Neuronal stem cell (in vitro differentiated cells): ENCODE measurements around the gene RPS6KB1.

Source experiments
- DNase-seq: peaks from one replicate; pipeline ENCODE4 v3.0.0-alpha.2; 2013; ENCODE audit warnings: low spot score
- H2AFZ ChIP-seq: one replicate; pipeline ENCODE4 v1.6.1; 2013; ENCODE audit warnings: mild to moderate bottlenecking, low read length, inconsistent platforms
- H2AK5ac ChIP-seq: 2 replicates; pipeline ENCODE4 v1.6.1; 2013; ENCODE audit warnings: low read depth, mild to moderate bottlenecking, inconsistent platforms, low read length, moderate library complexity, mixed read lengths
- H2BK120ac ChIP-seq: 2 replicates; pipeline ENCODE4 v1.6.1; 2013; ENCODE audit warnings: low read depth, mild to moderate bottlenecking, inconsistent platforms, low read length, moderate library complexity, mixed read lengths
- H2BK12ac ChIP-seq: one replicate; pipeline ENCODE4 v1.6.1; 2013; ENCODE audit warnings: low read length, inconsistent platforms
- H2BK15ac ChIP-seq: 2 replicates; pipeline ENCODE4 v1.6.1; 2013; ENCODE audit warnings: mild to moderate bottlenecking, low read length, inconsistent platforms, mixed read lengths
- H2BK5ac ChIP-seq: one replicate; pipeline ENCODE4 v1.6.1; 2013; ENCODE audit warnings: inconsistent platforms, mild to moderate bottlenecking, low read length, moderate library complexity
- H3K14ac ChIP-seq: one replicate; pipeline ENCODE4 v1.6.1; 2013; ENCODE audit warnings: low read length, inconsistent platforms
- H3K18ac ChIP-seq: 2 replicates; pipeline ENCODE4 v1.6.1; 2013; ENCODE audit warnings: low read length, inconsistent platforms
- H3K23ac ChIP-seq: 2 replicates; pipeline ENCODE4 v1.6.1; 2013; ENCODE audit warnings: low read depth, mild to moderate bottlenecking, mixed read lengths, low read length, inconsistent platforms; ENCODE audit not compliant: poor library complexity
- H3K27ac ChIP-seq: replicated peaks from 3 replicates; pipeline ENCODE4 v1.5.1; 2013; ENCODE audit warnings: low read length, inconsistent platforms
- H3K27me3 ChIP-seq, 3 experiments: 2 replicates each; pipeline ENCODE4 v1.6.1; 2013; ENCODE audit warnings: low read length in 3 of 3, mild to moderate bottlenecking in 2 of 3, inconsistent platforms in 1 of 3, low read depth in 1 of 3, mixed read lengths in 1 of 3, moderate library complexity in 1 of 3; ENCODE audit not compliant: control insufficient read depth in 3 of 3, insufficient read depth in 3 of 3
- H3K36me3 ChIP-seq, 2 donors: replicated peaks in 1 of 2; 2 replicates each; pipeline ENCODE4 v1.6.1; 2013; ENCODE audit warnings: low read length in 2 of 2; ENCODE audit not compliant: control insufficient read depth in 2 of 2, insufficient read depth in 2 of 2
- H3K4ac ChIP-seq: 2 replicates; pipeline ENCODE4 v1.6.1; 2013; ENCODE audit warnings: inconsistent platforms, mild to moderate bottlenecking, low read length, moderate library complexity
- H3K4me1 ChIP-seq, 2 donors: 1 replicate in 1 of 2; 2 replicates in 1 of 2; pipeline ENCODE4 v1.6.1; 2013; ENCODE audit warnings: low read length in 2 of 2, low read depth in 1 of 2; ENCODE audit not compliant: control insufficient read depth in 2 of 2, insufficient read depth in 1 of 2
- H3K4me2 ChIP-seq: one replicate; pipeline ENCODE4 v1.6.1; 2013; ENCODE audit warnings: mild to moderate bottlenecking, low read length, inconsistent platforms; ENCODE audit not compliant: insufficient read depth, poor library complexity, severe bottlenecking
- H3K4me3 ChIP-seq, 2 donors: 2 replicates each; pipeline ENCODE4 v1.5.1; 2013; ENCODE audit warnings: low read length in 2 of 2, mild to moderate bottlenecking in 2 of 2, inconsistent platforms in 1 of 2, moderate library complexity in 1 of 2
- H3K79me1 ChIP-seq: one replicate; pipeline ENCODE4 v1.6.1; 2013; ENCODE audit warnings: low read depth, mild to moderate bottlenecking, inconsistent platforms, low read length, moderate library complexity
- H3K9ac ChIP-seq: one replicate; pipeline ENCODE4 v1.6.1; 2013; ENCODE audit warnings: mild to moderate bottlenecking, low read depth, low read length, inconsistent platforms; ENCODE audit not compliant: poor library complexity
- H3K9me3 ChIP-seq, 2 donors: replicated peaks in 1 of 2; 2 replicates each; pipeline versions ENCODE3 to v1.6.1; 2013; ENCODE audit warnings: low read length in 2 of 2, mild to moderate bottlenecking in 2 of 2, inconsistent platforms in 1 of 2, low read depth in 1 of 2, mixed read lengths in 1 of 2, moderate library complexity in 1 of 2; ENCODE audit not compliant: control insufficient read depth in 2 of 2, insufficient read depth in 1 of 2
- H4K8ac ChIP-seq: one replicate; pipeline ENCODE4 v1.6.1; 2013; ENCODE audit warnings: low read depth, mild to moderate bottlenecking, inconsistent platforms, low read length, moderate library complexity
- H4K91ac ChIP-seq: one replicate; pipeline ENCODE4 v1.6.1; 2013; ENCODE audit warnings: low read length, low read depth, mild to moderate bottlenecking, inconsistent platforms; ENCODE audit not compliant: poor library complexity
- WGBS, 2 donors: extraction: QIAGEN DNeasy Blood & Tissue Kit; methylation state at CpG; one replicate each; pipeline ENCODE4 v1.1.7; 2013; ENCODE audit warnings: missing lambda C conversion rate in 2 of 2, mixed read lengths in 1 of 2; ENCODE audit not compliant: insufficient read length in 2 of 2, insufficient replicate concordance in 1 of 2; ENCODE audit errors: extremely low coverage in 2 of 2; 5-methylcytosine and 5-hydroxymethylcytosine counted together

RPS6KB1 gene

DNA sequence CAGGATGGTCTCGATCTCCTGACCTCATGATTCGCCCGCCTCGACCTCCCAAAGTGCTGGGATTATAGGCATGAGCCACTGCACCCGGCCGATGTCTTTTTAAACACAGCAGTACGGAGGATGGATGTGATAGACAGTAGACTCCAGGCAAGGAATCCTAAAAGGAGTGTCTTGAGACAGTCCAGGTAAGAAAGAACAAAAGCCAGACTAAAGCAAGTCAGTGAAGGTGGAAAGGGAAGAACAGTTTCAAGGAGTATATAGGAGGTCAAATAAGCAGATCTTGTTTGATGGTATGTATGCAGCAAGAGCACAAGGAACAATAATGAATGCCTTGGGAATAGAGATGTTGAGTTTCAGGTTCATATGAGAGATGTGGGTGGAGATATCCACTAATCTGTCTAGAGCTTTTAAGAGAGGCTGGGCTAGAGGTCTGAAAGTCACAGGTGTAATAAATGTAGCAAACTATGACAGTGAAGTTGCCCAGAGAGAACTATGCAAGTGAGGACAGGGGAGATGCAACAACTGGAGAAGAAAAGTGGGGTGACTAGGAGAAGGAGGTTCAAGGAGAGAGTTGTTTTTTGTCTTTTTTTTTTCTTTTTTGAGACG is 4.7 kb upstream of the RPS6KB1 start:
- Histone ChIP-seq H2AFZ (no peak overlapping the region), H3K14ac (no peak overlapping the region), H3K79me1 (peaks cover 3% of the 10 kb centered on the region), H3K36me3 (peaks cover 6 to 57% of the 10 kb centered on the region in 2 donors), H3K4me1 (no peaks in the 10 kb centered on the region), H4K91ac (no peak overlapping the region), H3K27ac (no peak overlapping the region), H3K23ac (no peak overlapping the region), H3K4me3 (no peak overlapping the region), H3K27me3 (no peaks in the 10 kb centered on the region), H3K4me2 (no peak overlapping the region), H3K18ac (no peak overlapping the region), H2BK120ac (no peak overlapping the region), H2BK15ac (no peak overlapping the region), H2BK5ac (no peak overlapping the region), H2BK12ac (no peak overlapping the region), H4K8ac (no peak overlapping the region), H3K9ac (no peak overlapping the region), H2AK5ac (no peak overlapping the region), H3K9me3 (no peaks in the 10 kb centered on the region), H3K4ac (no peak overlapping the region)
- WGBS, 2 donors: no CpG with 5 or more reads among the region's 8 CpGs
- no peak for DNase-seq

DNA sequence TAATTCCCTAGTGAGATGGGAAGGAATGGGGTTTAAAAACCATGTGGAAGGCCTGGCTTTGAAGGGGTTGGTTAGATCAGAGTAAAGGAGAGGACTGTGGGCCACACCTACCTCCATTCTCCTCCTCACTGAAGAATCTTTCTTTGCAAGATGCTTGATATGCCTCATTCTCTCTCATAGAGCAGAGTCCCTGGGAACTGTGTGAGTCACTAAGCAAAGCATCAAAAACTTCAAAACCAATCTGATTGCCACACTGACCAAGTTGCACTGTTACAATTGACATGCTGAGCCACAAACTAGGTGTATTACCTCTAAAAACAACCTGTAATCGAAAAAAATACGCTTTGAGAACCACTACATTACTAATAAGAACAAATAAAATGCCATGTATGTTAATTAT is 2.2 kb upstream of the RPS6KB1 start:
- H3K4ac ChIP-seq: no peak overlapping the region
- no CpG with 5 or more reads among the region's 2 CpGs for whole genome bisulfite sequencing, 2 donors
- H2AFZ ChIP-seq: no peak overlapping the region
- H3K4me1 ChIP-seq: peaks cover 0 to 4% of the 10 kb centered on the region in 2 donors
- no peak overlapping the region for H4K8ac ChIP-seq
- H3K14ac ChIP-seq: no peak overlapping the region
- no peak overlapping the region for H2AK5ac ChIP-seq
- H3K27me3 ChIP-seq: no peaks in the 10 kb centered on the region
- no peak overlapping the region for H3K27ac ChIP-seq
- no peak overlapping the region for H2BK12ac ChIP-seq
- H3K18ac ChIP-seq: no peak overlapping the region
- no peak overlapping the region for H3K4me2 ChIP-seq
- H3K9me3 ChIP-seq: no peaks in the 10 kb centered on the region
- no peak overlapping the region for H3K4me3 ChIP-seq
- DNase-seq: no peak
- no peak overlapping the region for H4K91ac ChIP-seq
- H2BK5ac ChIP-seq: no peak overlapping the region
- H2BK120ac ChIP-seq: no peak overlapping the region
- no peak overlapping the region for H3K9ac ChIP-seq
- no peak overlapping the region for H2BK15ac ChIP-seq
- peaks cover 0 to 34% of the 10 kb centered on the region in 2 donors for H3K36me3 ChIP-seq
- no peak overlapping the region for H3K23ac ChIP-seq
- peaks cover 3% of the 10 kb centered on the region for H3K79me1 ChIP-seq

DNA sequence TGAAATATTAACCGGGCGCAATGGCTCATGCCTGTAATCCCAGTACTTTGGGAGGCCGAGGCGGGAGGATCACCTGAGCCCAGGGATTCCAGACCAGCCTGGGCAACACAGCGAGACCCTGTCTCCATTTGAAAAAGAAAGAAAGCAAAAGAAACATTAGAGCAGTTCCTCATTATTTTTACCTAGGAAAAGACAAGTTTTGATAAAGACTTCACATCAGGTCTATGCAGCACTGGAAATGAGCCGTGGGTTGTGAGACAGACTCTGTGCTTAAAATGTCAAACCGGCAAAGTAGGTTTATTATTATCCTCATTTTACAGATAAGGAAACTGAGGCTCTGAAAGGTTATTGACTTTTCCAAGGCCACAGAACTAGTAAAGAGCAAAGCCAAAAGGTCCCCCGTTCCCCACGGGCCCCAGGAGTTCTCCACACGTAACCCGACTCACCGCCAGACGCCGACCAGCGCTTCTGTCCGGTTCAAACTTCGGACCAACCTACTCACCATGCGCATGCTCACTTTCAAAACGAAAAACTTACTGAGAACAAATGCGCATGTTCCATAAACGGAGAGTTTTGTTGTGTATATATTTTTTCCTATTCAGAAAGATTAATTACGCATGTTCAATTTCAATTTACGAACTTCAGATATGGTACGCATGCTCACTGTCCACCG is 534 bp upstream of the RPS6KB1 start:
- H3K27me3 ChIP-seq: no peaks in the 10 kb centered on the region
- peak overlapping the region; percentile 69 for H3K4me2 ChIP-seq
- peaks cover 3% of the 10 kb centered on the region for H3K79me1 ChIP-seq
- H3K27ac ChIP-seq: no peak overlapping the region
- peak overlapping the region; percentile 57 to 83 for H3K4me3 ChIP-seq
- H3K9me3 ChIP-seq: no peaks in the 10 kb centered on the region
- WGBS, 2 donors: no CpG with 5 or more reads among the region's 25 CpGs
- H2BK15ac ChIP-seq: no peak overlapping the region
- H4K8ac ChIP-seq: no peak overlapping the region
- H2AFZ ChIP-seq: peak overlapping the region; percentile 75
- no peak overlapping the region for H2AK5ac ChIP-seq
- peaks cover 0 to 4% of the 10 kb centered on the region in 2 donors for H3K4me1 ChIP-seq
- no peak overlapping the region for H3K4ac ChIP-seq
- H3K36me3 ChIP-seq: peaks cover 0 to 23% of the 10 kb centered on the region in 2 donors
- H3K14ac ChIP-seq: no peak overlapping the region
- H3K23ac ChIP-seq: no peak overlapping the region
- no peak overlapping the region for H4K91ac ChIP-seq
- DNase-seq: no peak
- peak overlapping the region; percentile 57 for H3K9ac ChIP-seq
- H2BK12ac ChIP-seq: no peak overlapping the region
- no peak overlapping the region for H2BK5ac ChIP-seq
- H2BK120ac ChIP-seq: no peak overlapping the region
- no peak overlapping the region for H3K18ac ChIP-seq

DNA sequence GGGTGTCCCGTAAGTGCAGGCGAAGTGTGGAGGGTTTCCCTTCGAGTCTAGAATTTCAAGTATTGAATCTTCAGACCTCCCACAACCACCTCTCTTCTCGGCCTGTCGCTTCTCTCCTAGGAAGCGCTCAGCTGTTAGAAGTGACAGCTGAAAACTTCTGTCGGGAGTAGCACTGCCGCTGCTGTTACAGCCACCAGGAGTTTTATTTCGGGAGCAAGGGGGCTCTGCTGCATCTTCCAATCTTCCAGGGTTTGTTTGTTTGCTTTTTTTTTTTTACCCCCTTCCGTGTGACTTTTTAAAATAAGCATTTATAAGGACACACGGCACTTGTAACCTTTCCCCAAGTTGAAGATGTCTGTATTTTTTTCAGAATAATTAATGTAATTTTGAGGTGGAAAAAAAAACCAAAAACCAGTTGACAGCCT is 767 bp downstream of the RPS6KB1 start:
- H3K27ac ChIP-seq: no peak overlapping the region
- peak overlapping the region; percentile 77 for H2BK5ac ChIP-seq
- peaks cover 3% of the 10 kb centered on the region for H3K79me1 ChIP-seq
- peak overlapping the region; percentile 73 for H3K4me2 ChIP-seq
- H2AK5ac ChIP-seq: peak overlapping the region; percentile 52
- H4K91ac ChIP-seq: no peak overlapping the region
- H3K9me3 ChIP-seq: no peaks in the 10 kb centered on the region
- H2BK120ac ChIP-seq: no peak overlapping the region
- H3K4me3 ChIP-seq: peak overlapping the region; percentile 57 to 85
- H3K36me3 ChIP-seq: peaks cover 0 to 16% of the 10 kb centered on the region in 2 donors
- H2BK12ac ChIP-seq: no peak overlapping the region
- H3K27me3 ChIP-seq: no peaks in the 10 kb centered on the region
- peaks cover 0 to 4% of the 10 kb centered on the region in 2 donors for H3K4me1 ChIP-seq
- peak overlapping the region; percentile 88 for H3K18ac ChIP-seq
- no peak overlapping the region for H2BK15ac ChIP-seq
- H3K9ac ChIP-seq: peak overlapping the region; percentile 96
- peak overlapping the region; percentile 92 for H2AFZ ChIP-seq
- peak; percentile 27 for DNase-seq
- H3K4ac ChIP-seq: no peak overlapping the region
- H3K23ac ChIP-seq: peak overlapping the region; percentile 25
- no peak overlapping the region for H3K14ac ChIP-seq
- WGBS, 2 donors: no CpG with 5 or more reads among the region's 11 CpGs
- H4K8ac ChIP-seq: peak overlapping the region; percentile 43
